GM18858 (cell line): Measurements from ENCODE around the gene TSPO2.

Experiments
- ATAC-seq: cut with Tn5 transposase; IDR thresholded peaks from one replicate; pipeline ENCODE4 v1.9.1; 2021; ENCODE audit not compliant: unreplicated experiment

The TSPO2 gene

GRCh38 chr6:41049955-41050354 lies 7.7 kb downstream of the TSPO2 start:
- no peak for ATAC-seq

- no peak for ATAC-seq
These were observed 8.3 kb downstream of the TSPO2 start for GRCh38 chr6:41050536-41050935.

GRCh38 chr6:41051873-41052272 lies 9.6 kb downstream of the TSPO2 start:
- ATAC-seq, result no peak

- ATAC-seq, result no peak
These were observed 10.8 kb downstream of the TSPO2 start, which contains the start of gene APOBEC2 for GRCh38 chr6:41053041-41053440. TSS of gene APOBEC2 (plus strand) at chr6:41053202. CDS start at chr6:41053348, 146 bp downstream.

GRCh38 chr6:41054511-41054910 lies 12.2 kb downstream of the TSPO2 start:
- ATAC-seq, result no peak

- ATAC-seq, result no peak
These were observed 12.9 kb downstream of the TSPO2 start for GRCh38 chr6:41055149-41055548.

- no peak for ATAC-seq
These were observed 14.7 kb downstream of the TSPO2 start for GRCh38 chr6:41056768-41057490.

- ATAC-seq, result no peak
These were observed 16.5 kb downstream of the TSPO2 start for GRCh38 chr6:41058783-41059181.

- ATAC-seq, result no peak
These were observed 17.3 kb downstream of the TSPO2 start for GRCh38 chr6:41059556-41059955.

GRCh38 chr6:41061196-41061726 lies 19.0 kb downstream of the TSPO2 start:
- ATAC-seq, result no peak

- ATAC-seq, result no peak
These were observed 19.8 kb downstream of the TSPO2 start for GRCh38 chr6:41062056-41062455.

- ATAC-seq, result no peak
These were observed 21.6 kb downstream of the TSPO2 start for GRCh38 chr6:41063884-41064285.

GRCh38 chr6:41064841-41065240 lies 22.6 kb downstream of the TSPO2 start:
- no peak for ATAC-seq

- no peak for ATAC-seq
These were observed 23.3 kb downstream of the TSPO2 start for GRCh38 chr6:41065550-41066026.

GRCh38 chr6:41066867-41067304 lies 24.6 kb downstream of the TSPO2 start:
- no peak for ATAC-seq

- ATAC-seq, result no peak
These were observed 29.2 kb downstream of the TSPO2 start for GRCh38 chr6:41071501-41071922.

- peak; percentile 59 for ATAC-seq
These were observed 29.9 kb downstream of the TSPO2 start, which contains the start of gene OARD1 for GRCh38 chr6:41071923-41072835. TSS of gene OARD1 (minus strand) at chr6:41072356. CDS start at chr6:41071634, 722 bp downstream.

GRCh38 chr6:41072836-41073202 lies 30.6 kb downstream of the TSPO2 start, which contains the start of gene NFYA:
TSS of gene NFYA (plus strand) at chr6:41072974. CDS start at chr6:41079090, 6,116 bp downstream.
- ATAC-seq, result peak; percentile 40

GRCh38 chr6:41073203-41073967 lies 31.1 kb downstream of the TSPO2 start:
- ATAC-seq, result no peak

GRCh38 chr6:41073968-41074691 lies 31.9 kb downstream of the TSPO2 start:
- no peak for ATAC-seq
